ENCODE measurements around the gene ULK1.

GRCh38 chr12:131860472-131861260 lies 33.8 kb upstream of the ULK1 start:
- TF ChIP-seq, protein P1, sequence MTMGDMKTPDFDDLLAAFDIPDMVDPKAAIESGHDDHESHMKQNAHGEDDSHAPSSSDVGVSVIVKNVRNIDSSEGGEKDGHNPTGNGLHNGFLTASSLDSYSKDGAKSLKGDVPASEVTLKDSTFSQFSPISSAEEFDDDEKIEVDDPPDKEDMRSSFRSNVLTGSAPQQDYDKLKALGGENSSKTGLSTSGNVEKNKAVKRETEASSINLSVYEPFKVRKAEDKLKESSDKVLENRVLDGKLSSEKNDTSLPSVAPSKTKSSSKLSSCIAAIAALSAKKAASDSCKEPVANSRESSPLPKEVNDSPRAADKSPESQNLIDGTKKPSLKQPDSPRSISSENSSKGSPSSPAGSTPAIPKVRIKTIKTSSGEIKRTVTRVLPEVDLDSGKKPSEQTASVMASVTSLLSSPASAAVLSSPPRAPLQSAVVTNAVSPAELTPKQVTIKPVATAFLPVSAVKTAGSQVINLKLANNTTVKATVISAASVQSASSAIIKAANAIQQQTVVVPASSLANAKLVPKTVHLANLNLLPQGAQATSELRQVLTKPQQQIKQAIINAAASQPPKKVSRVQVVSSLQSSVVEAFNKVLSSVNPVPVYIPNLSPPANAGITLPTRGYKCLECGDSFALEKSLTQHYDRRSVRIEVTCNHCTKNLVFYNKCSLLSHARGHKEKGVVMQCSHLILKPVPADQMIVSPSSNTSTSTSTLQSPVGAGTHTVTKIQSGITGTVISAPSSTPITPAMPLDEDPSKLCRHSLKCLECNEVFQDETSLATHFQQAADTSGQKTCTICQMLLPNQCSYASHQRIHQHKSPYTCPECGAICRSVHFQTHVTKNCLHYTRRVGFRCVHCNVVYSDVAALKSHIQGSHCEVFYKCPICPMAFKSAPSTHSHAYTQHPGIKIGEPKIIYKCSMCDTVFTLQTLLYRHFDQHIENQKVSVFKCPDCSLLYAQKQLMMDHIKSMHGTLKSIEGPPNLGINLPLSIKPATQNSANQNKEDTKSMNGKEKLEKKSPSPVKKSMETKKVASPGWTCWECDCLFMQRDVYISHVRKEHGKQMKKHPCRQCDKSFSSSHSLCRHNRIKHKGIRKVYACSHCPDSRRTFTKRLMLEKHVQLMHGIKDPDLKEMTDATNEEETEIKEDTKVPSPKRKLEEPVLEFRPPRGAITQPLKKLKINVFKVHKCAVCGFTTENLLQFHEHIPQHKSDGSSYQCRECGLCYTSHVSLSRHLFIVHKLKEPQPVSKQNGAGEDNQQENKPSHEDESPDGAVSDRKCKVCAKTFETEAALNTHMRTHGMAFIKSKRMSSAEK (CRISPR knock-in tag; IDR thresholded peaks at IDR 0.05; ENCODE audit: borderline replicate concordance) = no peak
- TF ChIP-seq, protein P2, sequence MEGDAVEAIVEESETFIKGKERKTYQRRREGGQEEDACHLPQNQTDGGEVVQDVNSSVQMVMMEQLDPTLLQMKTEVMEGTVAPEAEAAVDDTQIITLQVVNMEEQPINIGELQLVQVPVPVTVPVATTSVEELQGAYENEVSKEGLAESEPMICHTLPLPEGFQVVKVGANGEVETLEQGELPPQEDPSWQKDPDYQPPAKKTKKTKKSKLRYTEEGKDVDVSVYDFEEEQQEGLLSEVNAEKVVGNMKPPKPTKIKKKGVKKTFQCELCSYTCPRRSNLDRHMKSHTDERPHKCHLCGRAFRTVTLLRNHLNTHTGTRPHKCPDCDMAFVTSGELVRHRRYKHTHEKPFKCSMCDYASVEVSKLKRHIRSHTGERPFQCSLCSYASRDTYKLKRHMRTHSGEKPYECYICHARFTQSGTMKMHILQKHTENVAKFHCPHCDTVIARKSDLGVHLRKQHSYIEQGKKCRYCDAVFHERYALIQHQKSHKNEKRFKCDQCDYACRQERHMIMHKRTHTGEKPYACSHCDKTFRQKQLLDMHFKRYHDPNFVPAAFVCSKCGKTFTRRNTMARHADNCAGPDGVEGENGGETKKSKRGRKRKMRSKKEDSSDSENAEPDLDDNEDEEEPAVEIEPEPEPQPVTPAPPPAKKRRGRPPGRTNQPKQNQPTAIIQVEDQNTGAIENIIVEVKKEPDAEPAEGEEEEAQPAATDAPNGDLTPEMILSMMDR (IDR thresholded peaks at IDR 0.05) = no peak
- no peak for TF ChIP-seq CREM (CRISPR knock-in tag; IDR thresholded peaks at IDR 0.05)
- TF ChIP-seq ETV6 (CRISPR knock-in tag; IDR thresholded peaks at IDR 0.05) = no peak
- peak; percentile 80 for TF ChIP-seq MAX (CRISPR knock-in tag; IDR thresholded peaks at IDR 0.05)
- TF ChIP-seq ATF2 (CRISPR knock-in tag; IDR thresholded peaks at IDR 0.05; ENCODE audit: borderline replicate concordance, low read depth) = no peak
- TF ChIP-seq SP1 (CRISPR knock-in tag; conservative IDR thresholded peaks at IDR 0.05) = no peak
- no peak for TF ChIP-seq CBFB (CRISPR knock-in tag; IDR thresholded peaks at IDR 0.05; ENCODE audit: low read depth)
- no peak for TF ChIP-seq AFF4 (CRISPR knock-in tag; IDR thresholded peaks at IDR 0.05; ENCODE audit: borderline replicate concordance)
- no peak for TF ChIP-seq ZNF232 (CRISPR knock-in tag; IDR thresholded peaks at IDR 0.05)
- TF ChIP-seq ZNF425 (CRISPR knock-in tag; conservative IDR thresholded peaks at IDR 0.05) = no peak
